Heart left ventricle (tissue), 16 donors: ENCODE results near the gene AHR. TPM values are rescaled to one million over a fixed set of nuclear protein-coding genes. Genes with fewer than 3 reads are reported as not detected.

Experiments
- ATAC-seq, 4 donors: fragments of 200-7000 bp; cut with Tn5 transposase; one replicate each; pipeline ENCODE4 v1.9.1; 2020 to 2022; ENCODE audit warnings: moderate library complexity in 4 of 4, mild to moderate bottlenecking in 3 of 4, moderate number of reproducible peaks in 1 of 4
- DNase-seq, 5 donors: peaks; one replicate each; pipeline ENCODE4 v3.0.0-alpha.2; 2020
- H3K27ac ChIP-seq, 12 donors: fragments of 200-600 bp; sonication (generic) in 4 of 12; one replicate each; pipeline versions ENCODE4 v1.5.0 to v1.8.0; 2016 to 2022; ENCODE audit warnings: mild to moderate bottlenecking in 2 of 12
- H3K27me3 ChIP-seq, 9 donors: fragments of 200-600 bp; sonication (generic) in 2 of 9; one replicate each; pipeline versions ENCODE4 v1.5.1 to v1.8.0; 2016 to 2022; ENCODE audit warnings: mild to moderate bottlenecking in 3 of 9
- H3K36me3 ChIP-seq, 9 donors: fragments of 200-600 bp; sonication (generic) in 2 of 9; one replicate each; pipeline versions ENCODE4 v1.5.0 to v1.8.0; 2018 to 2022; ENCODE audit warnings: mild to moderate bottlenecking in 2 of 9
- H3K4me1 ChIP-seq, 12 donors: fragments of 200-600 bp; sonication (generic) in 4 of 12; one replicate each; pipeline versions ENCODE4 v1.5.0 to v1.8.0; 2016 to 2022; ENCODE audit warnings: mild to moderate bottlenecking in 3 of 12
- H3K4me3 ChIP-seq, 12 donors: fragments of 200-600 bp; sonication (generic) in 4 of 12; one replicate each; pipeline versions ENCODE4 v1.5.0 to v1.8.0; 2017 to 2022; ENCODE audit warnings: mild to moderate bottlenecking in 9 of 12, moderate library complexity in 4 of 12
- H3K9me3 ChIP-seq, 12 donors: fragments of 200-600 bp; sonication (generic) in 4 of 12; one replicate each; pipeline versions ENCODE4 v1.5.0 to v1.8.0; 2016 to 2022; ENCODE audit warnings: mild to moderate bottlenecking in 1 of 12
- POLR2A ChIP-seq, 2 donors: fragments of 450-650 bp; IDR thresholded peaks; one replicate each; pipeline ENCODE4 v1.6.1; 2017; ENCODE audit warnings: antibody characterized with exemption in 2 of 2, mild to moderate bottlenecking in 2 of 2, moderate library complexity in 2 of 2
- WGBS, 4 donors: extraction: QIAGEN DNeasy Blood & Tissue Kit in 2 of 4; methylation state at CpG; one replicate each; pipeline versions ENCODE4 v1.1.5 to v1.1.7; 2013 to 2018; 5-methylcytosine and 5-hydroxymethylcytosine counted together
- intact Hi-C, 10 donors: fragments of 100-400 bp; cut with DNase I; formaldehyde crosslinking; loops; one replicate each; pipeline versions ENCODE4 v1.11.1 to v1.14.2; 2022
- polyA plus RNA-seq, 2 donors: library from polyadenylated mRNA; stranded (reverse); fragments of 200-250 nt; gene quantifications; one replicate each; pipeline ENCODE4 v1.2.3, GENCODE V29; 2013
- total RNA-seq, 9 donors: library from RNA; depleted of rRNA in 2 of 9; stranded (reverse); fragments of >200 nt in 2 of 9; fragmentation: NEBNext Ultra II Directional in 3 of 9; extraction: Animal tissue kit (Norgen Biotek cat#: 25700) in 3 of 9; gene quantifications; one replicate each; pipeline versions ENCODE4 v1.1.0 to v1.2.4, GENCODE V29; 2016 to 2023
- TF ChIP-seq, protein P1 (sequence below), 12 donors: fragments of 200-600 bp; sonication (generic) in 4 of 12; IDR thresholded peaks; one replicate each; pipeline versions ENCODE4 v1.5.0 to v1.8.0; 2018 to 2022; ENCODE audit warnings: antibody characterized with exemption in 12 of 12, mild to moderate bottlenecking in 5 of 12
- donor health status: ischemic (EF 13 %, LVEDD 7.1; RV severe dilation, severe dysfunction).
- donor health status: healthy with polysubstance abuse.
- donor health status: DM: no; HTN: yes; CAD: no.
- donor health status: DM: no; HTN: no; CAD: no.
- donor health status: ischemic (EF 25% LVEDD 6.9; RV normal size, moderate dysfunction).
- donor health status: ischemic (EF 25% LVEDD 5.7; RV mildly dilated, moderate dysfunction).
- donor health status: healthy.
- donor health status: DM: yes; HTN: yes; CAD: no.
- donor health status: ischemic (EF 35%, LVEDD 5.7; RV mildly dilated, moderate dysfunction).
- donor health status: nonischemic (EF 11% LVEDD 7.7; RV severe dilation, severe dysfunction).
- donor health status: DM: yes; HTN: yes; CAD: no.
- donor health status: PGD.
- donor health status: ischemic (EF 29% LVEDD 5.4; RV normal size, mild dysfunction).
- donor health status: nonischemic (EF 23%, LVEDD 6.1; RV moderate dilation, normal function).

Gene AHR
- total and polyA plus RNA-seq, 11 donors, result 6.0 to 84.6 (median 40.8) TPM

DNA sequence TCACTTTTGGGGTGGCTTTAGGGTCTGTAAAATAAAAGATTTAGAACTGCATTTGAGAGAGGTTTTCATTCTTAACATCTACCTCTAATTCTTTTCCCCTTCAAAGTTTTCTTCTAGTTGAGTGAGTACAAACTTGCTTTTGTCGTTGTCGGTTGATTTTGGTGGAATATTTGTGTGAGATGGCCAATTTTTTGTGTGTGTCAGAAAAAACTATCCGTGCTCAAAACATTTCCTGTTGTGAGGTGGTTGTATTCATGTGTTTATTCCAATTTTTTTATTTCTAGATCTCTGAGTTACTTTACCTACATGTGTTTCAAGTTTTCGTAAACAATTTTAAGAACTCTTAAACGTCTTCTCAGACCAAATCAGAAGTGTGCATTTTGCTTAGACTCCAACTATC is 1.6 kb downstream of the AHR start:
- Histone ChIP-seq H3K4me1 (peaks cover 3 to 61% (median 35%) of the 10 kb centered on the region in 12 donors), H3K36me3 (no peaks in the 10 kb centered on the region), H3K9me3 (no peaks in the 10 kb centered on the region), H3K27ac (peak overlapping the region; percentile 88 to 98 (median 96)), H3K4me3 (peak overlapping the region; percentile 84 to 98 (median 92)), H3K27me3 (no peaks in the 10 kb centered on the region)
- 0 to 7% (median 3%) methylated on average over 5 of the region's 5 CpGs for WGBS, 4 donors
- TF ChIP-seq POLR2A (IDR thresholded peaks at IDR 0.05), result no peak
- TF ChIP-seq, protein P1, sequence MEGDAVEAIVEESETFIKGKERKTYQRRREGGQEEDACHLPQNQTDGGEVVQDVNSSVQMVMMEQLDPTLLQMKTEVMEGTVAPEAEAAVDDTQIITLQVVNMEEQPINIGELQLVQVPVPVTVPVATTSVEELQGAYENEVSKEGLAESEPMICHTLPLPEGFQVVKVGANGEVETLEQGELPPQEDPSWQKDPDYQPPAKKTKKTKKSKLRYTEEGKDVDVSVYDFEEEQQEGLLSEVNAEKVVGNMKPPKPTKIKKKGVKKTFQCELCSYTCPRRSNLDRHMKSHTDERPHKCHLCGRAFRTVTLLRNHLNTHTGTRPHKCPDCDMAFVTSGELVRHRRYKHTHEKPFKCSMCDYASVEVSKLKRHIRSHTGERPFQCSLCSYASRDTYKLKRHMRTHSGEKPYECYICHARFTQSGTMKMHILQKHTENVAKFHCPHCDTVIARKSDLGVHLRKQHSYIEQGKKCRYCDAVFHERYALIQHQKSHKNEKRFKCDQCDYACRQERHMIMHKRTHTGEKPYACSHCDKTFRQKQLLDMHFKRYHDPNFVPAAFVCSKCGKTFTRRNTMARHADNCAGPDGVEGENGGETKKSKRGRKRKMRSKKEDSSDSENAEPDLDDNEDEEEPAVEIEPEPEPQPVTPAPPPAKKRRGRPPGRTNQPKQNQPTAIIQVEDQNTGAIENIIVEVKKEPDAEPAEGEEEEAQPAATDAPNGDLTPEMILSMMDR (IDR thresholded peaks at IDR 0.05), result no peak
- intact Hi-C loops, result loop anchor here in 9 of 10 donors (5.0 to 10.0 kb wide), 13 partner anchors 222 to 655 kb away; partner anchors contain the start of genes ANKMY2 (in 1 of the 9) and BZW2 (in 1 of the 9)
- DNase-seq (no peak), ATAC-seq (no peak)

DNA sequence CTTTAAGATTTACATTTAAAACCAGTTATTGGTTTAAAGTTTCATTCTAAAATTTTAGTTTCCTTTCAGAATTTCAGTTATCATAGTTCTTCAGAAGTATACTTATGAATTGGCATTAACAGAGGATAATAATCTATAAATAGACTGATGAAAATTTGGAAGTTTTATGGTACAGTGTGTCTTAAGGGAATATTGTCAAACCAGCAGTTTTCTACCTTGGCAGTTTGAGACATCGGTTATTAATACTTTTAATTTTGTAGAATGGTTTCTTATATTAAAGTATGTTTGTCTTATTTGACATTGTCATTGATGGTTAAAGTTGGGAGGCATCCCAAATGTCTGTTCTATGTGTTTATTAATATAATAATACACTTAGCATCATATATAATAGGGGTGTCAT is 2.0 kb downstream of the AHR start:
- Histone ChIP-seq H3K4me1 (peaks cover 3 to 65% (median 39%) of the 10 kb centered on the region in 12 donors), H3K4me3 (peak overlapping the region; percentile 84 to 98 (median 92)), H3K36me3 (no peaks in the 10 kb centered on the region), H3K27ac (peak overlapping the region in 10 of 12 donors; percentile 94 to 98 (median 96)), H3K27me3 (no peaks in the 10 kb centered on the region), H3K9me3 (no peaks in the 10 kb centered on the region)
- no peak for DNase-seq
- intact Hi-C loops, result loop anchor here in 9 of 10 donors (5.0 to 10.0 kb wide), 13 partner anchors 222 to 656 kb away; partner anchors contain the start of genes ANKMY2 (in 1 of the 9) and BZW2 (in 1 of the 9)
- ATAC-seq, result no peak
- TF ChIP-seq, protein P1 (IDR thresholded peaks at IDR 0.05), result no peak
- TF ChIP-seq POLR2A (IDR thresholded peaks at IDR 0.05), result no peak
- 37 to 50% (median 39%) methylated on average over 1 of the region's 1 CpG for WGBS, 4 donors

DNA sequence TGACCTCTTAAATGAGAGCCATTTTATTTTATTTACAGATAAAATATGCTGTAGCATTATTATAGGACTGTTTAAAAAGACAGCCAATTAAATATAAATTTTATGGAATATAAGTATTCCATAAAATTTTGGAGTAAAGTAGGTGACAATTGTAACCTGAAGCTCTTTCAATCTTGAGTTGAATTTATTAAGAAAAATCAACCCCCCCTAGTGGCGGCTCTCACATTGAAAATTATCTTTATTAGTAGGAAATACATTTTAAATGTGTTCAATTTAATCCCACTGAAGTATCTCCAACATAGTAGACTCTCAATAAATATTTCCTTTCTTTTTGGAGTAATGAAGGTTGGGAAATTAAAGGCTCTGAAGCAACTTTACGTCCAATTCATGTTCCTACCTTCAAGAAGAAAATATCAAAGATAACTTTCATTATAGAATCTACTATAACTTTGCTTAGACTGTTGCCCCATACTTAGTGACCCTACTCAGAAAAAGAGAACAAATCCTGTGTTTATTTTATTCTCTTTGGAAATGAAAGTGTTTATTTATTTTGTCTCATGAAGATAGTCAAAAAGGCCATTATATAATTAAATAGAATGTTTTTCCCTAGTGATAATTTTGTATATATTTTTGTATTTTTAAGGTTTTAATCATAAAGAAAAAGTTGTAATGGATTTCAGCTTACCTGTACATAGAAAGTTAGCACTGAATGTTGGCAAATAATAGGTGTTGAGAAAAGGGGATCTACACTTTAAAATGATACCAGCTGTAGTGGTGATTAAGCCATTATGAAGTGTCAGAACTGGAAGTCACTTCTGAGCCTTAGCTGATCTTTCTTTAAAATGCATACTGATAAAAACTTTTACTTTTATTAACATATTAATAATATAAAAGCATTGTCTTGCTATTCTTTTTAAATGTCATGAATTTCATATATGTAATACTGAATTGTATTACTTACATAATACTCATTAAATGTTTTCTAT is 3.3 kb downstream of the AHR start:
- H3K4me1 ChIP-seq, result peaks cover 3 to 77% (median 52%) of the 10 kb centered on the region in 12 donors

More for the DNA sequence above, 3.3 kb downstream of the AHR start:
- Histone ChIP-seq H3K27me3 (no peaks in the 10 kb centered on the region), H3K36me3 (no peaks in the 10 kb centered on the region), H3K27ac (peak overlapping the region in 8 of 12 donors; percentile 5 to 98 (median 96)), H3K9me3 (no peaks in the 10 kb centered on the region), H3K4me3 (peak overlapping the region in 11 of 12 donors; percentile 6 to 98 (median 90))
- TF ChIP-seq, protein P1 (IDR thresholded peaks at IDR 0.05), result peak; percentile 53 to 79 (median 72)
- TF ChIP-seq POLR2A (IDR thresholded peaks at IDR 0.05), result no peak
- WGBS, 4 donors, result 12 to 18% (median 13%) methylated on average over 2 of the region's 2 CpGs
- intact Hi-C loops, result loop anchor here in 9 of 10 donors (5.0 to 10.0 kb wide), 13 partner anchors 221 to 657 kb away; partner anchors contain the start of genes ANKMY2 (in 1 of the 9) and BZW2 (in 1 of the 9)
- ATAC-seq (no peak), DNase-seq (peak in 3 of 5 donors; percentile 31 to 45 (median 34))
